NB4 (cell line): Measurements from ENCODE around the gene CCDC158.

Experiments used
- CTCF ChIP-seq: IDR thresholded peaks from one replicate; pipeline ENCODE4 v1.5.1; 2012; ENCODE audit warnings: low read depth, low read length
- MYC ChIP-seq: IDR thresholded peaks from 2 replicates; pipeline ENCODE4 v1.6.1; 2011; ENCODE audit warnings: low read depth, low read length

GRCh38 chr4:76365636-76366035 is 55.3 kb downstream of the CCDC158 start:
- no peak for TF ChIP-seq CTCF
- no peak for TF ChIP-seq MYC
